ENCODE data around the gene FGFBP1.

DNA sequence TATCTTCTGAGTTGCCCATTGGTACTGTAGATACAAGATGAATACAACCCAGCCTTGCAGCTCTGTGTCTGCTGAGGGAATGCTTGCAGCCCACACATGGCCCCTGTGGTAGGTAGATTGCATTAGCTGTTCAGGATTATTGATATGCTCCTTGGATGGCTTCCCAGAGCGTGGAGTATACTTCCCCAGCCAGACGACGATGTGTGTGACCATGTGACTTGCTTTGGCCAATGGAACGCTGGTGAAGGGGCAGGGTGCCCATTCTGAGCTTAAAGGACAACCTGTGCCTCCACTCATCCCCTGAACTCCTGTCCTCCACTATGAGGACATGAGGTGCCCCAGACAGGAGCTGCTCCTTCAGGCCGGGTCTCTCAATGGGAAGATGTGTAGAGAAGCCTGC is 48.4 kb upstream of the FGFBP1 start:
- TF ChIP-seq, protein P1, sequence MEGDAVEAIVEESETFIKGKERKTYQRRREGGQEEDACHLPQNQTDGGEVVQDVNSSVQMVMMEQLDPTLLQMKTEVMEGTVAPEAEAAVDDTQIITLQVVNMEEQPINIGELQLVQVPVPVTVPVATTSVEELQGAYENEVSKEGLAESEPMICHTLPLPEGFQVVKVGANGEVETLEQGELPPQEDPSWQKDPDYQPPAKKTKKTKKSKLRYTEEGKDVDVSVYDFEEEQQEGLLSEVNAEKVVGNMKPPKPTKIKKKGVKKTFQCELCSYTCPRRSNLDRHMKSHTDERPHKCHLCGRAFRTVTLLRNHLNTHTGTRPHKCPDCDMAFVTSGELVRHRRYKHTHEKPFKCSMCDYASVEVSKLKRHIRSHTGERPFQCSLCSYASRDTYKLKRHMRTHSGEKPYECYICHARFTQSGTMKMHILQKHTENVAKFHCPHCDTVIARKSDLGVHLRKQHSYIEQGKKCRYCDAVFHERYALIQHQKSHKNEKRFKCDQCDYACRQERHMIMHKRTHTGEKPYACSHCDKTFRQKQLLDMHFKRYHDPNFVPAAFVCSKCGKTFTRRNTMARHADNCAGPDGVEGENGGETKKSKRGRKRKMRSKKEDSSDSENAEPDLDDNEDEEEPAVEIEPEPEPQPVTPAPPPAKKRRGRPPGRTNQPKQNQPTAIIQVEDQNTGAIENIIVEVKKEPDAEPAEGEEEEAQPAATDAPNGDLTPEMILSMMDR (IDR thresholded peaks at IDR 0.05), result no peak
- TF ChIP-seq EZH2 (IDR thresholded peaks at IDR 0.05), result no peak

All from neural progenitor cell (in vitro differentiated cells).